HT1080 (cell line): ENCODE measurements around the gene BTRC. TPM values are rescaled to one million over a fixed set of nuclear protein-coding genes. Genes with fewer than 3 reads are reported as not detected.
"Not testable (repeated sequence)": the region's sequence is repeated elsewhere in the genome, so short reads cannot be mapped to it uniquely, and the experiment has no call there.

ENCODE experiments used
- DNase-seq: peaks from one replicate; pipeline ENCODE4 v3.0.0-alpha.2; 2015; ENCODE audit warnings: low read depth
- polyA plus RNA-seq, 2 experiments: library from polyadenylated mRNA; depleted of rRNA; stranded (reverse); fragments of >200 nt; gene quantifications; 2 replicates each; pipeline ENCODE4 v1.2.3, GENCODE V29; 2015
- total RNA-seq: library from RNA; depleted of rRNA; stranded (reverse); fragments of >200 nt; shearing (Covaris generic); gene quantifications from 2 replicates; pipeline ENCODE4 v1.2.3, GENCODE V29; 2014; rRNA removed

Gene BTRC
- 6.2 and 6.4 TPM in 2 replicates for total RNA-seq
- polyA plus RNA-seq (2015; cell fraction: cytosol; rRNA removed) = 6.4 and 7.2 TPM in 2 replicates
- 9.3 and 10.1 TPM in 2 replicates for polyA plus RNA-seq (2015; cell fraction: nucleus; rRNA removed)

DNA sequence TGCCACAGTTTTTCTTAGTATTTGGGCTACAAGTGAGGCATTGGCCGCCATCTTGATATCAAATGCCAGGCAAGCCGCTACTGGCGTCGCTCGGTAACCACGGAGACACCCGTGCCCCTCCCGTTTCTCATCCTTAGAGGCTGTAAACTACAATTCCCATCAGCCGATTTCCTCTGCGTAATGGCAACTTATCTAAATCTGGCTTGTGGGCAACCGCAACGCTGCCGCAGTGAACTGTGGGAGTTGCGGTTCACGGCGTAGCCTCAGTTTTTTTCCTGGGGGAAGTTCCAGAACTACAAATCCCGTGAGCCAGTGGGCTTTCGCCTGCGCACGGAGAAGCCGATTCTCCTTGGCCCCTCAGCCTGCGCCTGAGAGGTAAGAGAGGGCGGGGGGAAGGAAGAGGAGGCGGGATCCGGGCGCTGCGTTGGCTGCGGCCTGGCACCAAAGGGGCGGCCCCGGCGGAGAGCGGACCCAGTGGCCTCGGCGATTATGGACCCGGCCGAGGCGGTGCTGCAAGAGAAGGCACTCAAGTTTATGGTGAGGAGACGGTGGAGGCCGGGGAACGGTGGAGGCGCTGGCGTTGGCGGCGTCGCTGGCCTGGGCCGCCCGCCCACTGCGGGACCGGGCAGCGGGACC, at the start of gene BTRC:
TSS of gene BTRC (plus strand) at position 474 of the 636 bp plus-strand sequence. CDS start at position 490, 16 bp downstream.
- DNase-seq = peak; percentile 100

GRCh38 chr10:101304316-101304715, 49.6 kb upstream of the BTRC start:
- DNase-seq = no peak

- no peak for DNase-seq
Observed at GRCh38 chr10:101305320-101306241, 48.4 kb upstream of the BTRC start.

- no peak for DNase-seq
Observed at GRCh38 chr10:101308051-101308450, 45.9 kb upstream of the BTRC start.

DNA sequence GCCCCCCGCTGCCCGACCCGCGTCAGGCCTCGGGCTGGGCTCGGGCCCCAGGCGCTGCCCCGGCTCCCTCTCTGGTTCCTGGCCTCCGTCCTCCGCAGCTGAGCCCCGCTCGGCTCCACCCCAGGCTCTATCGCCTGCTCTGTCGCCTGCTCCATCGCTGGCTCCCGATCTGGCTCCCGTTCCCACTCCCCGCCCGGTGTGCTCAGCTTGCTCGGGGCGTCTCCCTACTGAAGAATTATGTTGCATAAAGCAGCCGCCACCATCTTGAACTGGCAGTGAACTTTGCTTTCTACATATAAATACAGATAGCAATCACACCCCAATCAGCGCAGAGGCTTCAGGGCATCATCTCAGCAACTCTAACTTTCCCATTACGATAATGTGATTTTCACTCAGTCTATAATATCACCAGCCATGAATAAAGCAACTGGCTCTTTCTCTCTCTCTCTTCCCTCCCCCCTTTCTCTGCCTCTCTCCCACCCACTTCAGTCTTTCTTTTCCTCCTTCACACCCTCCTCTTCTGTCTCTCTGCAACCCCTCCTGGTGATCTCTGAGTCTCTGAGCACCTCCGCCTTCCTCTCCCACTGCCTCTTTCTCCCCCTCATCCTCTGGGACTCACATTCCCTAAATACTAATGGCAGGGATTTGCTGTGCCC, 43.3 kb upstream of the BTRC start:
- DNase-seq = no peak

GRCh38 chr10:101311185-101312066, 42.5 kb upstream of the BTRC start:
- no peak for DNase-seq

- no peak for DNase-seq
Observed at GRCh38 chr10:101319241-101319915, 34.6 kb upstream of the BTRC start.

GRCh38 chr10:101321073-101321472, 32.9 kb upstream of the BTRC start:
- DNase-seq = no peak

DNA sequence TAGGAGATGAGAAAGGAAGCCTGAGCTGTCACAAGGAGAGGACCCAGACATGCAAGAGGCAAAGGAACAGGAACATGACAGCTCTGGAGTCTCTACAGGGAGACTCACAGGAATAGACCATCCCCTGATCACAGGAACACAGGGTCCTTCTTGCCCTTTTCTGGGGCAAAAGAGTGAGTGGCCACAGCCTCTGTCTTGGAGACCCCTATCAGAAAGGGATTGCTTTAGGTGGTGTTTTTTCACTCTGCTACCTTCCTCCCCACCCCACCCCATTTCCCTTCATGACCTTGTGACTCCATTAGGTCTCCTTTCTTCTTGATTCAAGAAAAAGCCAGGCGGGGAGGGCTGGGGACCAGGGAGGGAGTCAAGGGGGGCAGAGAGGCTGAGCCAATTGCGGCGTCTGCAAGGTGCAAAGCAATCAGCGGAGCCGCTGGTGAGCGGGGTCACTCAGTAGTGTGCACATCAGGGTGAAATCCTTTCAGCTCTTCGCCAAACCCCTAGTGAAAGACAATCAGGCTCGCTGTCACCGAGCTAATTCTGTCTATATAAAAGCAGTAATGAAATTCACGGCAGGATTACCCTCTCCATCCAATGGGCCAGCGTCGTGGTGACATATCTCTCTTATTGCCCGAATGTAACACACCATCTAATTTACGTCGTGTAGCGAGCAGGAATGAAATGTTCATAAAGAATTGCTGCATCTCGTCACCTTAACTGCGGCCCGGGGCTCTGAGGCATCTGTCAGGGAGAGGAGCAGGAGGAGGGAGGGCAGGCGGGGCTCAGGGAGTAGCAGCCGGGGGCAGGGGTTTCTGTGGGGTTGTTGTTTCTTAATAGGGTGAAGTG, 31.5 kb upstream of the BTRC start:
- no peak for DNase-seq

- no peak for DNase-seq
Observed at GRCh38 chr10:101323495-101323894, 30.5 kb upstream of the BTRC start.

GRCh38 chr10:101327454-101327853, 26.5 kb upstream of the BTRC start:
- DNase-seq = not testable (repeated sequence)

- no peak for DNase-seq
Observed at GRCh38 chr10:101329341-101330032, 24.5 kb upstream of the BTRC start.

GRCh38 chr10:101330231-101330630, 23.7 kb upstream of the BTRC start:
- DNase-seq = no peak

DNA sequence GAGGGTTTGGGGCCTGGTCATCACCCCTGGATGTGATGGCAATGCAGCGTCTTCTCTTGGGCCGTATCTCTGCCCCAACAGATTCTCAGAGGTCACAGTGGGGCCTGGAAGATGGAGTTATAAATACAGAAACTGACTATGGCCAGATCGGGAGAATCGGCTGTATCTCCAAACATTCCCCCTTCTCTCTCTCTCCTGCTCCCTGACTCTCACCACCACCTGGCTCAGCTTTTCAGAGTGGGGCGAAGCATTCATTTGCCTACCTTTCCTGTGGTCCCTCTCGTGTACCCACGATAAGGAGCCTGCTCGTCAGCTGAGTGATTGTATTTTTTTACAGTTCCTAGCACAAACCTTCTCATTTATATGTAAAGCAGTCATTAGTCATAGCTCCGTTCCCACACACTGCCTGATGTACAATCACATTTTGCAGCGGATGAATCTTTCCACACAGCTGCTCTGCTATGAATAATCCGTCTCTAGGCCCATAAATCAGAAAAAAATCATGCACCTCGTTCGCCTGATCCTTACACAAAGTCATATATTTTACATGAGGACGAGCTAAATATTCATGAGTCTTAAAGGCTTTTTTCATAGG, 23.2 kb upstream of the BTRC start:
- DNase-seq = peak; percentile 79

- peak; percentile 62 for DNase-seq
Observed at GRCh38 chr10:101331956-101332355, 22.0 kb upstream of the BTRC start.

DNA sequence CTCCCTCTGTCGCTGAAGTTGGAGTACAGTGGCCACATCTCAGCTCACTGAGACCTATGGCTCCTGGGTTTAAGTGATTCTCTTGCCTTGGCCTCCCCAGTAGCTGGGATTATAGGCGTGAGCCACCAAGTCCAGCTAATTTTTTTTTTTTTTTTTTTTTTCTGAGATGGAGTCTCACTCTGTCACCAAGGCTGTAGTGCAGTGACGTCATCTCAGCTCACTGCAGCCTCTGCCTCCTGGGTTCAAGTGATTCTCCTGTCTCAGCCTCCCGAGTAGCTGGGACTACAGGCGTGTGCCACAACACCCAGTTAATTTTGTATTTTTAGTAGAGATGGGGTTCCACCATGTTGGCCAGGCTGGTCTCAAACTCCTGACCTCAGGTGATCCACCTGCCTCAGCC, 19.7 kb upstream of the BTRC start:
- not testable (repeated sequence) for DNase-seq

DNA sequence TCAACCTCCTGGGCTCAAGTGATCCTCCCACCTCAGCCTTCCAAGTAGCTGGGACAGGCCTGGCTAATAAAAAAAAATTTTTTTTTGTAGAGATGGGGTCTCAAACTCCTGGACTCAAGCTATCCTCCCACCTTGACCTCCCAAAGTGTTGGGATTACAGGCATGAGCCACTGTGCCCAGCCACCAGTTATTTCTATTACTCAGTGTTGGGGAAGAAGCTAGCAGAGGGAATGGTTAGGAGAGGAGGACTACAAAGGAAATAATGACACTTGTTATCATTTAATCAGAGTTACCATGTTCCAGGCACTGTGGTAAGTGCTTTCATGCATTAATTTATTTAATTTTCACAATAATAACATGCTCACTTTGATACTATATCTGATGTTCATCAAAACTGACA, 17.6 kb upstream of the BTRC start:
- DNase-seq = no peak

DNA sequence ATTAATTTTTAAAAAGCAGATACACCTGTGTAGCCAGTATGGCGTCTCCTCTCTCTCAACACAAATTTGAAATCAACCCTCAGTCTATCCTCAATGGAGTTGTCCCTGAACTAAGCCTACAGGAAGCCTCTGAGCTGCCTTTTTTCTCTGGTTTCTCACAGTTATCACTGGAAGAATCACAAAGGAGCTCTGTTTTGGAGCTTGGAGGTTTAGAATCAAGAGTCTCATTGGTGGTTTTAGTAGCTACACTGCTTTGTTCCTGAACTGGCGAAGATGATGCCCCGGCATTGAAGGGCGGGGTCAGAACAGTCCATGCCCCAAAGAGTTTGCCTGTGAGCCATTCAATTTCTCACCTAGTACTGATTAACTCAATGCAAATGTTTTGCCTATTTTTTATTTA, 16.1 kb upstream of the BTRC start:
- no peak for DNase-seq
